Ovary (tissue), 9 donors: Measurements from ENCODE around the gene TMCC3. TPM values are rescaled to one million over a fixed set of nuclear protein-coding genes. Genes with fewer than 3 reads are reported as not detected.
A peak's percentile ranks its signal among the peaks of the same experiment; 100 is the strongest.

Source experiments
- DNase-seq, 5 donors: peaks; one replicate each; pipeline ENCODE4 v3.0.0-alpha.2; 2019 to 2020
- H3K27ac ChIP-seq, 2 donors: fragments of 200-600 bp; one replicate each; pipeline versions ENCODE4 v1.5.1 to v1.8.0; 2019 to 2022
- H3K27me3 ChIP-seq: fragments of 200-600 bp; one replicate; pipeline ENCODE4 v1.8.0; 2022
- H3K36me3 ChIP-seq: fragments of 200-600 bp; sonication (generic); one replicate; pipeline ENCODE4 v1.5.1; 2019
- H3K4me1 ChIP-seq: one replicate; pipeline ENCODE4 v1.8.1; 2013; ENCODE audit warnings: mild to moderate bottlenecking, moderate library complexity; ENCODE audit not compliant: insufficient read depth
- H3K4me3 ChIP-seq: fragments of 200-600 bp; sonication (generic); one replicate; pipeline ENCODE4 v1.5.1; 2017
- H3K9me3 ChIP-seq, 2 donors: fragments of 200-600 bp in 1 of 2; sonication (generic) in 1 of 2; one replicate each; pipeline versions ENCODE4 v1.5.1 to v1.8.1; 2013 to 2019; ENCODE audit warnings: mild to moderate bottlenecking in 1 of 2, moderate library complexity in 1 of 2
- CTCF ChIP-seq, 3 donors: fragments of 450-650 bp in 2 of 3; fragments of 200-600 bp in 1 of 3; IDR thresholded peaks; one replicate each; pipeline versions ENCODE4 v1.5.1 to v1.8.0; 2016 to 2022; ENCODE audit warnings: antibody characterized with exemption in 3 of 3, mild to moderate bottlenecking in 1 of 3
- EP300 ChIP-seq: sonication (generic); formaldehyde crosslinking; IDR thresholded peaks from one replicate; pipeline ENCODE4 v1.6.1; 2017; ENCODE audit warnings: antibody characterized with exemption
- POLR2A ChIP-seq: fragments of 450-650 bp; IDR thresholded peaks from one replicate; pipeline ENCODE4 v1.6.1; 2017; ENCODE audit warnings: antibody characterized with exemption, mild to moderate bottlenecking, moderate library complexity
- WGBS, 3 donors: extraction: QIAGEN DNeasy Blood & Tissue Kit in 1 of 3; methylation state at CpG; one replicate each; pipeline versions ENCODE4 v1.1.5 to v1.1.7; 2013 to 2017; 5-methylcytosine and 5-hydroxymethylcytosine counted together
- intact Hi-C, 4 donors: fragments of 100-400 bp; cut with DNase I; formaldehyde crosslinking; loops; one replicate each; pipeline versions ENCODE4 v1.11.0 to v1.15.1; 2022 to 2023
- polyA plus RNA-seq, 2 donors: library from polyadenylated mRNA; stranded (reverse); fragments of 200-250 nt in 1 of 2; fragments of 350-450 nt in 1 of 2; fragmentation: Illumina TruSeq in 1 of 2; extraction: RNeasy Lipid Tissue Mini Kit (QIAGEN cat#74804) in 1 of 2; gene quantifications; one replicate each; pipeline ENCODE4 v1.2.3, GENCODE V29; 2013 to 2014
- total RNA-seq, 7 donors: library from RNA; depleted of rRNA in 2 of 7; stranded (reverse); fragments of >200 nt in 2 of 7; fragmentation: NEBNext Ultra II Directional in 3 of 7; extraction: Animal tissue kit (Norgen Biotek cat#: 25700) in 3 of 7; gene quantifications; one replicate each; pipeline versions ENCODE4 v1.1.0 to v1.2.4, GENCODE V29; 2016 to 2023
- donor health status: DM: no; HTN: no; CAD: no; lungs with moderate emphysema.
- donor health status: DM: no; HTN: no; CAD: no.
- donor health status: Bipolar disorder and iron deficiency.
- donor health status: DM: yes; HTN: yes; CAD: no.
- donor health status: DM: no; HTN: no; CAD: no.
- donor health status: DM: yes; HTN: yes; CAD: no.

TMCC3 gene
- total and polyA plus RNA-seq, 9 donors, result 4.8 to 24.6 (median 9.6) TPM

- no peak for TF ChIP-seq POLR2A
- no peak for TF ChIP-seq CTCF (IDR thresholded peaks at IDR 0.05)
- TF ChIP-seq EP300, result no peak
- H3K27ac ChIP-seq, result no peak overlapping the region
- DNase-seq, result peak in 4 of 5 donors; percentile 30 to 51 (median 44)
Observed at GRCh38 chr12:94676031-94676641, 25.8 kb upstream of the TMCC3 start.

GRCh38 chr12:94674835-94675234, 24.5 kb upstream of the TMCC3 start:
- H3K4me3 ChIP-seq, result no peak overlapping the region
- H3K36me3 ChIP-seq, result no peaks in the 10 kb centered on the region
- intact Hi-C loops, result no loop called here
- H3K4me1 ChIP-seq, result peaks cover 8% of the 10 kb centered on the region
- WGBS, 3 donors, result 33 to 49% (median 45%) methylated on average over 6 of the region's 6 CpGs
- TF ChIP-seq EP300, result no peak
- TF ChIP-seq POLR2A, result no peak
- TF ChIP-seq CTCF (IDR thresholded peaks at IDR 0.05), result no peak
- H3K27ac ChIP-seq, result no peak overlapping the region
- no peaks in the 10 kb centered on the region for H3K9me3 ChIP-seq
- H3K27me3 ChIP-seq, result no peaks in the 10 kb centered on the region
- DNase-seq, result no peak

More at GRCh38 chr12:94676031-94676641, 25.8 kb upstream of the TMCC3 start:
- intact Hi-C loops, result no loop called here
- H3K4me1 ChIP-seq, result peaks cover 8% of the 10 kb centered on the region
- H3K9me3 ChIP-seq, result no peaks in the 10 kb centered on the region
- no peaks in the 10 kb centered on the region for H3K27me3 ChIP-seq
- H3K36me3 ChIP-seq, result no peaks in the 10 kb centered on the region
- WGBS, 3 donors, result 32 to 37% (median 37%) methylated on average over 9 of the region's 9 CpGs
- no peak overlapping the region for H3K4me3 ChIP-seq

GRCh38 chr12:94674051-94674451, 23.7 kb upstream of the TMCC3 start:
- 0 to 1% (median 0%) methylated on average over 2 of the region's 2 CpGs for WGBS, 3 donors
- intact Hi-C loops, result no loop called here
- DNase-seq, result no peak
- Histone ChIP-seq H3K9me3 (no peaks in the 10 kb centered on the region), H3K27me3 (no peaks in the 10 kb centered on the region), H3K4me3 (no peak overlapping the region), H3K36me3 (no peaks in the 10 kb centered on the region), H3K4me1 (peaks cover 8% of the 10 kb centered on the region), H3K27ac (no peak overlapping the region)
- TF ChIP-seq POLR2A, result no peak
- no peak for TF ChIP-seq CTCF (IDR thresholded peaks at IDR 0.05)
- TF ChIP-seq EP300, result no peak

GRCh38 chr12:94673496-94673895, 23.1 kb upstream of the TMCC3 start:
- H3K9me3 ChIP-seq, result no peaks in the 10 kb centered on the region
- WGBS, 3 donors, result 58 to 65% (median 58%) methylated on average over 4 of the region's 4 CpGs
- no peak for DNase-seq
- no peaks in the 10 kb centered on the region for H3K36me3 ChIP-seq
- H3K4me3 ChIP-seq, result no peak overlapping the region
- intact Hi-C loops, result no loop called here
- H3K4me1 ChIP-seq, result peaks cover 8% of the 10 kb centered on the region
- H3K27ac ChIP-seq, result no peak overlapping the region
- H3K27me3 ChIP-seq, result no peaks in the 10 kb centered on the region
- no peak for TF ChIP-seq POLR2A
- no peak for TF ChIP-seq CTCF (IDR thresholded peaks at IDR 0.05)
- TF ChIP-seq EP300, result no peak
